HepG2 (cell line): ENCODE results near the gene CNN3.

Source experiments
- CREB3 ChIP-seq: sonication (generic); formaldehyde crosslinking; IDR thresholded peaks from 2 replicates; pipeline ENCODE4 v1.5.0; 2020; ENCODE audit warnings: missing genetic modification reagents
- CREBL2 ChIP-seq: sonication (generic); formaldehyde crosslinking; IDR thresholded peaks from 2 replicates; pipeline ENCODE4 v1.8.1; 2023; ENCODE audit warnings: missing genetic modification reagents, mild to moderate bottlenecking, borderline replicate concordance
- CTCF ChIP-seq: sonication (generic); formaldehyde crosslinking; IDR thresholded peaks from 2 replicates; pipeline ENCODE4 v1.5.0; 2020; ENCODE audit warnings: mild to moderate bottlenecking, missing genetic modification reagents, moderate library complexity
- ZFX ChIP-seq: sonication (generic); formaldehyde crosslinking; IDR thresholded peaks from 2 replicates; pipeline ENCODE4 v1.4.0; 2020; ENCODE audit warnings: mild to moderate bottlenecking, low read depth, missing genetic modification reagents, moderate library complexity
- TF ChIP-seq, protein P1 (sequence below), 2 experiments: IDR thresholded peaks; 2 replicates each; pipeline ENCODE4 v1.6.1; 2011 to 2012; ENCODE audit warnings: low read length in 2 of 2, borderline replicate concordance in 1 of 2, low read depth in 1 of 2, mild to moderate bottlenecking in 1 of 2, moderate library complexity in 1 of 2

DNA sequence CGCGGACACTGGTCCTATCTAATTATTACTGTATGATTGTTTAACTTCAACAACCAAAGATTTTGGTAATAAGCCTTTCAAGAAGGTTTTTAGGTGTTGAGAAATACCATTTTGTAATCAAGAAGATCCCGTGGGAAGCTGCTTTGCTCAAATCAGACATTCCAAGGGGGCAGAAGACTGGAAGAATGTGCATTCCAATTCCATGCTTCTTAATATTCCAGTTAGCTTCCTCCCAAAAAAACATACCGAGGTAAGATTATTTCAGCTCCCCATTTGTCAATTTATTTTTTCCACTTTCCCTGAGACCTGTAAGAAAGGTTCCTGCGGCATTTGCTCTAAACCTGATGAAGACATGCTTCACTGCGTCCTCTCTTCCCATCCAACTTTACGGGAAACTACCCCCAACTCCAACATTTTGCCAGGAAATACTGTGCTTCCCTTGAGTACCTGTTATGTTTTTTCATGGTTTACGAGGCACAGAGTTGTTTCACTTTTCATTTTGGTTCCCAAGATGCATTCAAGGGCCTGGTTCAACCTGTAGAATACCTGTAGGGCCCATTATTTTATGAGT, 4.1 kb downstream of the CNN3 start:
- TF ChIP-seq ZFX (CRISPR knock-in tag) (no peak), CREB3 (CRISPR knock-in tag) (no peak), CTCF (CRISPR knock-in tag) (no peak), CREBL2 (CRISPR knock-in tag) (no peak)
- TF ChIP-seq, protein P1, sequence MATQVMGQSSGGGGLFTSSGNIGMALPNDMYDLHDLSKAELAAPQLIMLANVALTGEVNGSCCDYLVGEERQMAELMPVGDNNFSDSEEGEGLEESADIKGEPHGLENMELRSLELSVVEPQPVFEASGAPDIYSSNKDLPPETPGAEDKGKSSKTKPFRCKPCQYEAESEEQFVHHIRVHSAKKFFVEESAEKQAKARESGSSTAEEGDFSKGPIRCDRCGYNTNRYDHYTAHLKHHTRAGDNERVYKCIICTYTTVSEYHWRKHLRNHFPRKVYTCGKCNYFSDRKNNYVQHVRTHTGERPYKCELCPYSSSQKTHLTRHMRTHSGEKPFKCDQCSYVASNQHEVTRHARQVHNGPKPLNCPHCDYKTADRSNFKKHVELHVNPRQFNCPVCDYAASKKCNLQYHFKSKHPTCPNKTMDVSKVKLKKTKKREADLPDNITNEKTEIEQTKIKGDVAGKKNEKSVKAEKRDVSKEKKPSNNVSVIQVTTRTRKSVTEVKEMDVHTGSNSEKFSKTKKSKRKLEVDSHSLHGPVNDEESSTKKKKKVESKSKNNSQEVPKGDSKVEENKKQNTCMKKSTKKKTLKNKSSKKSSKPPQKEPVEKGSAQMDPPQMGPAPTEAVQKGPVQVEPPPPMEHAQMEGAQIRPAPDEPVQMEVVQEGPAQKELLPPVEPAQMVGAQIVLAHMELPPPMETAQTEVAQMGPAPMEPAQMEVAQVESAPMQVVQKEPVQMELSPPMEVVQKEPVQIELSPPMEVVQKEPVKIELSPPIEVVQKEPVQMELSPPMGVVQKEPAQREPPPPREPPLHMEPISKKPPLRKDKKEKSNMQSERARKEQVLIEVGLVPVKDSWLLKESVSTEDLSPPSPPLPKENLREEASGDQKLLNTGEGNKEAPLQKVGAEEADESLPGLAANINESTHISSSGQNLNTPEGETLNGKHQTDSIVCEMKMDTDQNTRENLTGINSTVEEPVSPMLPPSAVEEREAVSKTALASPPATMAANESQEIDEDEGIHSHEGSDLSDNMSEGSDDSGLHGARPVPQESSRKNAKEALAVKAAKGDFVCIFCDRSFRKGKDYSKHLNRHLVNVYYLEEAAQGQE (IDR thresholded peaks at IDR 0.05; ENCODE audit: borderline replicate concordance in 1 of 2, low read depth in 1 of 2, low read length in 2 of 2): no peak
